GM12873 (cell line): ENCODE measurements around the gene SMIM14.

Experiments
- CTCF ChIP-seq: IDR thresholded peaks from 2 replicates; pipeline ENCODE4 v1.5.1; 2012; ENCODE audit warnings: low read depth, mild to moderate bottlenecking, moderate library complexity, low read length, control low read depth; ENCODE audit not compliant: insufficient read depth; ENCODE audit errors: missing control alignments

Gene SMIM14

GRCh38 chr4:39555472-39555871, 83.2 kb downstream of the SMIM14 start:
- TF ChIP-seq CTCF, result no peak

GRCh38 chr4:39548425-39549067, 90.1 kb downstream of the SMIM14 start:
- no peak for TF ChIP-seq CTCF

- TF ChIP-seq CTCF, result no peak
These were observed 93.9 kb downstream of the SMIM14 start for GRCh38 chr4:39544580-39545315.

- no peak for TF ChIP-seq CTCF
These were observed 95.6 kb downstream of the SMIM14 start for GRCh38 chr4:39543034-39543433.

- TF ChIP-seq CTCF, result no peak
These were observed 96.1 kb downstream of the SMIM14 start for GRCh38 chr4:39542611-39543012.

- no peak for TF ChIP-seq CTCF
These were observed 96.6 kb downstream of the SMIM14 start for GRCh38 chr4:39541987-39542610.

GRCh38 chr4:39539089-39539611, 99.5 kb downstream of the SMIM14 start:
- TF ChIP-seq CTCF, result no peak
